Ovary (tissue), 9 donors: ENCODE results near the gene WWC1. TPM values are rescaled to one million over a fixed set of nuclear protein-coding genes. Genes with fewer than 3 reads are reported as not detected.

Experiments
- DNase-seq, 5 donors: peaks; one replicate each; pipeline ENCODE4 v3.0.0-alpha.2; 2019 to 2020
- H3K27ac ChIP-seq, 2 donors: fragments of 200-600 bp; one replicate each; pipeline versions ENCODE4 v1.5.1 to v1.8.0; 2019 to 2022
- H3K27me3 ChIP-seq: fragments of 200-600 bp; one replicate; pipeline ENCODE4 v1.8.0; 2022
- H3K36me3 ChIP-seq: fragments of 200-600 bp; sonication (generic); one replicate; pipeline ENCODE4 v1.5.1; 2019
- H3K4me1 ChIP-seq: one replicate; pipeline ENCODE4 v1.8.1; 2013; ENCODE audit warnings: mild to moderate bottlenecking, moderate library complexity; ENCODE audit not compliant: insufficient read depth
- H3K4me3 ChIP-seq: fragments of 200-600 bp; sonication (generic); one replicate; pipeline ENCODE4 v1.5.1; 2017
- H3K9me3 ChIP-seq, 2 donors: fragments of 200-600 bp in 1 of 2; sonication (generic) in 1 of 2; one replicate each; pipeline versions ENCODE4 v1.5.1 to v1.8.1; 2013 to 2019; ENCODE audit warnings: mild to moderate bottlenecking in 1 of 2, moderate library complexity in 1 of 2
- CTCF ChIP-seq, 3 donors: fragments of 450-650 bp in 2 of 3; fragments of 200-600 bp in 1 of 3; IDR thresholded peaks; one replicate each; pipeline versions ENCODE4 v1.5.1 to v1.8.0; 2016 to 2022; ENCODE audit warnings: antibody characterized with exemption in 3 of 3, mild to moderate bottlenecking in 1 of 3
- EP300 ChIP-seq: sonication (generic); formaldehyde crosslinking; IDR thresholded peaks from one replicate; pipeline ENCODE4 v1.6.1; 2017; ENCODE audit warnings: antibody characterized with exemption
- POLR2A ChIP-seq: fragments of 450-650 bp; IDR thresholded peaks from one replicate; pipeline ENCODE4 v1.6.1; 2017; ENCODE audit warnings: antibody characterized with exemption, mild to moderate bottlenecking, moderate library complexity
- WGBS, 3 donors: extraction: QIAGEN DNeasy Blood & Tissue Kit in 1 of 3; methylation state at CpG; one replicate each; pipeline versions ENCODE4 v1.1.5 to v1.1.7; 2013 to 2017; 5-methylcytosine and 5-hydroxymethylcytosine counted together
- intact Hi-C, 4 donors: fragments of 100-400 bp; cut with DNase I; formaldehyde crosslinking; loops; one replicate each; pipeline versions ENCODE4 v1.11.0 to v1.15.1; 2022 to 2023
- polyA plus RNA-seq, 2 donors: library from polyadenylated mRNA; stranded (reverse); fragments of 200-250 nt in 1 of 2; fragments of 350-450 nt in 1 of 2; fragmentation: Illumina TruSeq in 1 of 2; extraction: RNeasy Lipid Tissue Mini Kit (QIAGEN cat#74804) in 1 of 2; gene quantifications; one replicate each; pipeline ENCODE4 v1.2.3, GENCODE V29; 2013 to 2014
- total RNA-seq, 7 donors: library from RNA; depleted of rRNA in 2 of 7; stranded (reverse); fragments of >200 nt in 2 of 7; fragmentation: NEBNext Ultra II Directional in 3 of 7; extraction: Animal tissue kit (Norgen Biotek cat#: 25700) in 3 of 7; gene quantifications; one replicate each; pipeline versions ENCODE4 v1.1.0 to v1.2.4, GENCODE V29; 2016 to 2023
- donor health status: DM: no; HTN: no; CAD: no; lungs with moderate emphysema.
- donor health status: DM: no; HTN: no; CAD: no.
- donor health status: Bipolar disorder and iron deficiency.
- donor health status: DM: yes; HTN: yes; CAD: no.
- donor health status: DM: no; HTN: no; CAD: no.
- donor health status: DM: yes; HTN: yes; CAD: no.

The WWC1 gene
- total and polyA plus RNA-seq, 9 donors: 0.58 to 60.3 (median 5.3) TPM

DNA sequence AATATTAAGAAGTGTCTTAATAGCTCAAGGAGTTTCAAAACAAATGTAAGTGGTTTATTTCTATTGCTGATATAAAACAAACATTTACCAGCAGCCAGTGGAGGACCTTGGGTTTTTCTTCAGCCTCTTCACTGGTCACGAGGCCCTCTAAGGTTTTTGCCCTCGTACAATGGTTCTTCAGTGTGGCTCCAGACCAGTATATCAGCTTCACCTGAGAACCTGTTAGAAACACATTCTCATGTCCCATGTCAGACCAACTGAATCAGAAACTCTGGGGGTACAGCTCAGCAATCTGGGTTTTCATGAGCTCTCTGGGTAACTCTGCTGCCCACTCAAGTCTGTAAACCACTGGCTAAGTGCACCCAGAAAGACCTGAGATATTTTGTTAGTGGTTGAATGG lies 12.9 kb downstream of the WWC1 start:
- Histone ChIP-seq H3K27me3 (no peaks in the 10 kb centered on the region), H3K27ac (no peak overlapping the region), H3K4me3 (no peak overlapping the region), H3K36me3 (no peaks in the 10 kb centered on the region), H3K9me3 (no peaks in the 10 kb centered on the region), H3K4me1 (no peaks in the 10 kb centered on the region)
- WGBS, 3 donors: 90 to 96% (median 93%) methylated on average over 2 of the region's 2 CpGs
- intact Hi-C loops: no loop called here
- TF ChIP-seq POLR2A (no peak), CTCF (IDR thresholded peaks at IDR 0.05) (no peak), EP300 (no peak)
- no peak for DNase-seq

DNA sequence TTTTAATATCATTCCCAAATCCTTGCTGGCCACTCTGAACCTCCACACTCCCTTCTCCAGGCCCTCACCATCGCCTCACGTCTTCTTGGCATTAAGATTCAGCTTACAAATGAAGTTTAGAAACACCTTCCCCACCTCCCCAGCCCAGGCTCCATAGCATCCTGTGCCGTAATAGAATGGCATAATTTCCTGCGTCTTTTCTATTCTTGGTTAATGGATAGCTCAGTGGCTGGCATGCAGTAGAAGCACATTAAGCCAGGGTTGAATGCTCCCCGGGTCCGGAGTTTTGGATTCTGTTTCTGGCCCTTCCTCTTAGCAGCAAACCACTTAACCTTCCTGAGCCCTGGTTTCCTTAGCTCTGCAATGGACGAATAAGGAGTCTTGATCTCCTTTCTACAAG lies 13.8 kb downstream of the WWC1 start:
- no peak overlapping the region for H3K27ac ChIP-seq
- H3K9me3 ChIP-seq: no peaks in the 10 kb centered on the region
- no peak for TF ChIP-seq POLR2A
- TF ChIP-seq EP300: no peak
- no peak for TF ChIP-seq CTCF (IDR thresholded peaks at IDR 0.05)
- no peak for DNase-seq
- WGBS, 3 donors: 86 to 92% (median 89%) methylated on average over 7 of the region's 7 CpGs
- no peak overlapping the region for H3K4me3 ChIP-seq
- intact Hi-C loops: no loop called here
- no peaks in the 10 kb centered on the region for H3K4me1 ChIP-seq
- no peaks in the 10 kb centered on the region for H3K27me3 ChIP-seq
- no peaks in the 10 kb centered on the region for H3K36me3 ChIP-seq

DNA sequence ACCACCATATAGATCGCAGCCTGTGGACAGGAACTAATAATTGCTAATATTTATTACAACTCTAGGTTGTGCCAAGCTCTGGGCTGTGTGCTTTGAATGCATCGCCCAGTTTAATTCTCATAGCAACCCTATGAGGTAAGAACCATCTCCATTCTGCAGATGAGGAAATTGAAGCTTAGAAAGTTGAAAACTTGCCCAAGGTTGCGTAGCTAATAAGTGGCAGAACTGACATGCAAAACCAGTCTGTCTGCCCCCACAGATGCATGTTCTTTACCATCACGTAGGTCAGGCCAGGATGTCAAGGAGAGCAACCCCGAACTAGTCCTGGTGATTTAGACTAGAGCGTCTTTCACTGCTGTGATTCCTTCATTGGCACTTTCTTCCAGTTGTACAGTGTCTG lies 15.6 kb downstream of the WWC1 start:
- no peaks in the 10 kb centered on the region for H3K9me3 ChIP-seq
- WGBS, 3 donors: 92 to 95% (median 92%) methylated on average over 6 of the region's 6 CpGs
- H3K4me3 ChIP-seq: no peak overlapping the region
- no peak overlapping the region for H3K27ac ChIP-seq
- intact Hi-C loops: no loop called here
- no peaks in the 10 kb centered on the region for H3K4me1 ChIP-seq
- no peaks in the 10 kb centered on the region for H3K36me3 ChIP-seq
- DNase-seq: no peak
- H3K27me3 ChIP-seq: no peaks in the 10 kb centered on the region
- TF ChIP-seq POLR2A (no peak), CTCF (IDR thresholded peaks at IDR 0.05) (no peak), EP300 (no peak)

DNA sequence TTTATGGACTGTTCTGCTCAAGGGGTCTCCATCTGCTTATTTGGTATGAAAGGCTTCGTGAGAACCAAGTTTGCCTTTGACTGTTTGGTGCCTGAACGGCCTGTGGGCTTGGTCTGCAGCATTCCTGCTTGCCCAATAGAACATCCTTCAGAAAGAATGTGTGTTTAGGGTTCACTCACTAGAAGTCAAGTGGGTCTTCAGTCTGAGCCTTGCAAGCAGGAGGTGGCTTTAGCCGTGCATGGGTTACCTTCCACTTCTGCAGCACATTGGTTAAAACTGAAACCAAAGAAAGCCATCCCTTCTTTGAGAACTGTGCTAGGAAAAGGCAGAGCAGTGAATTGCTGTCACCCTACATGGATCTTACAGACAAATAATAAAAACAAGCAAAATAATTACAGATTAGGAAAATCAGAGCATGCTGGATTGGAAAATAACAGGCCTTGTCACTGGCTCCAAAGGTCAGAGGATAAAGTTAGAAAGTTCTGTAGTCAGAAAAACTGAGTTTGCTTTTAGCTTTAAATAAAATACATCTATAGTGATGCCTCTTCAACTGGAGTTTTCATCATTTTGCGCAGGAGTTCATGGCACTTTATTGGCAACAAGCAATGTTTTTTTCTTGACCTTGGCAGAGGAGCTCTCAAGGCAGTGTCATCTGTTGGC lies 16.6 kb downstream of the WWC1 start:
- intact Hi-C loops: no loop called here
- TF ChIP-seq POLR2A: no peak
- TF ChIP-seq CTCF (IDR thresholded peaks at IDR 0.05): no peak
- no peak for TF ChIP-seq EP300
- no peaks in the 10 kb centered on the region for H3K9me3 ChIP-seq
- WGBS, 3 donors: 78 to 84% (median 83%) methylated on average over 4 of the region's 4 CpGs
- H3K27ac ChIP-seq: no peak overlapping the region
- no peak for DNase-seq
- no peaks in the 10 kb centered on the region for H3K4me1 ChIP-seq
- H3K27me3 ChIP-seq: no peaks in the 10 kb centered on the region
- H3K36me3 ChIP-seq: no peaks in the 10 kb centered on the region
- H3K4me3 ChIP-seq: no peak overlapping the region
